Measurements from ENCODE around the gene RANBP17. TPM values are rescaled to one million over a fixed set of nuclear protein-coding genes. Genes with fewer than 3 reads are reported as not detected.

The RANBP17 gene
- total RNA-seq, 2 donors from 2014 or later = not detected

DNA sequence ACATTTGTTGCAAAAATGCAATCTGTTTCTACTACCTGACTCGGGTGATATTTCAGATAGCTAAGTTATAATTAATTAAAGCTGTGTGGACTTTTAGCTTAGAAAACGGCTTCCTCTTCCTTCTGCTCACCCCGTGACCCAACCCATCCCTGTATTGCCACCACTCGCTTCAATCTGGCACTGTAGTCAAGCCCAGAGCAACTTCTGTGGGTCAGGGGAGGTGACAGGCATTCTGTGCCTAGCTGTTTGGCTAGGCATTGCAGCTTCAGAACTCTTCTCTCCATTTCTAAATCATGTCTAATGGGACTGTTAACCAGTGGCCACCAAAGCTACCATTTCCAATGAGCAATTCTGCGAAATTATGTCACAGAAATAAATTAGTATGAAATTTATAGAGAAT, 267.5 kb downstream of the RANBP17 start:
- H3K9me3 Mint-ChIP-seq = no peaks in the 10 kb centered on the region
- no peaks in the 10 kb centered on the region for H3K4me1 Mint-ChIP-seq (ENCODE audit: low read depth)
- H3K4me3 Mint-ChIP-seq = no peak overlapping the region
- H3K27me3 Mint-ChIP-seq (ENCODE audit: low read depth) = no peaks in the 10 kb centered on the region
- no peak for ATAC-seq (replicated peaks in 1 of 2)
- peaks cover 0 to 2% of the 10 kb centered on the region in 2 donors for H3K36me3 Mint-ChIP-seq (ENCODE audit: insufficient read depth in 2 of 2)
- no peak for DNase-seq
- no peak overlapping the region for H3K27ac Mint-ChIP-seq

GRCh38 chr5:171131497-171131896, 269.7 kb downstream of the RANBP17 start:
- Mint-ChIP-seq H3K36me3 (ENCODE audit: insufficient read depth in 2 of 2) (no peaks in the 10 kb centered on the region), H3K4me3 (no peak overlapping the region)
- no peak for ATAC-seq (replicated peaks in 1 of 2)

GRCh38 chr5:171137768-171138525, 276.1 kb downstream of the RANBP17 start:
- H3K9me3 Mint-ChIP-seq = no peaks in the 10 kb centered on the region
- no peaks in the 10 kb centered on the region for H3K27me3 Mint-ChIP-seq (ENCODE audit: low read depth)
- H3K36me3 Mint-ChIP-seq (ENCODE audit: insufficient read depth in 2 of 2) = no peaks in the 10 kb centered on the region
- ATAC-seq (replicated peaks in 1 of 2) = no peak
- H3K4me1 Mint-ChIP-seq (ENCODE audit: low read depth) = no peaks in the 10 kb centered on the region
- H3K4me3 Mint-ChIP-seq = no peak overlapping the region
- DNase-seq = no peak
- no peak overlapping the region for H3K27ac Mint-ChIP-seq

More at GRCh38 chr5:171131497-171131896, 269.7 kb downstream of the RANBP17 start:
- Mint-ChIP-seq H3K27me3 (ENCODE audit: low read depth) (no peaks in the 10 kb centered on the region), H3K27ac (no peak overlapping the region), H3K9me3 (no peaks in the 10 kb centered on the region), H3K4me1 (ENCODE audit: low read depth) (no peaks in the 10 kb centered on the region)
- DNase-seq = no peak

GRCh38 chr5:171139227-171139626, 277.4 kb downstream of the RANBP17 start:
- Mint-ChIP-seq H3K4me3 (no peak overlapping the region), H3K36me3 (ENCODE audit: insufficient read depth in 2 of 2) (no peaks in the 10 kb centered on the region), H3K9me3 (no peaks in the 10 kb centered on the region), H3K27me3 (ENCODE audit: low read depth) (no peaks in the 10 kb centered on the region), H3K27ac (no peak overlapping the region), H3K4me1 (ENCODE audit: low read depth) (no peaks in the 10 kb centered on the region)
- DNase-seq = no peak
- no peak for ATAC-seq (replicated peaks in 1 of 2)

- no peak overlapping the region for H3K4me3 Mint-ChIP-seq
- H3K4me1 Mint-ChIP-seq (ENCODE audit: low read depth) = no peaks in the 10 kb centered on the region
- DNase-seq (no peak), ATAC-seq (replicated peaks in 1 of 2) (no peak)
- H3K27me3 Mint-ChIP-seq (ENCODE audit: low read depth) = no peaks in the 10 kb centered on the region
- no peak overlapping the region for H3K27ac Mint-ChIP-seq
- H3K36me3 Mint-ChIP-seq (ENCODE audit: insufficient read depth in 2 of 2) = no peaks in the 10 kb centered on the region
- no peaks in the 10 kb centered on the region for H3K9me3 Mint-ChIP-seq
These were observed 280.8 kb downstream of the RANBP17 start for GRCh38 chr5:171142617-171143016.

GRCh38 chr5:171143171-171143570, 281.4 kb downstream of the RANBP17 start:
- no peaks in the 10 kb centered on the region for H3K27me3 Mint-ChIP-seq (ENCODE audit: low read depth)

DNA sequence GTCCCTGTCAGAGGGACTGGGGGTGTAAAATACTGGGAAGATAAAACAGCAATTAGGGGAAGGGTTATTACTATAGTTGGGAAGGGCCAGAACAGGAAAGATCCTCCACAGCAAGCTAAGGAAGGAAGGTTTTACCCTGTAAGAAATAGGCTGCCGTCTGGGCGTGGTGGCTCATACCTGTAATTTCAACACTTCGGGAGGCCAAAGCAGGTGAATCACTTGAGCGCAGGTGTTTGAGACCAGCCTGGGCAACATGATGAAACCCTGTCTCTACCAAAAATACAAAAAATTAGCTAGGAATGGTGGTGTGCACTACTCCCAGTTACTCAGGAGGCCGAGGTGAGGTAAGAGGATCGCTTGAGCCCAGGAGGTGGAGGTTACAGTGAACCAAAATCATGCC, 282.1 kb downstream of the RANBP17 start:
- Mint-ChIP-seq H3K36me3 (ENCODE audit: insufficient read depth in 2 of 2) (no peaks in the 10 kb centered on the region), H3K9me3 (no peaks in the 10 kb centered on the region), H3K4me1 (ENCODE audit: low read depth) (no peaks in the 10 kb centered on the region), H3K27me3 (ENCODE audit: low read depth) (no peaks in the 10 kb centered on the region), H3K4me3 (no peak overlapping the region), H3K27ac (no peak overlapping the region)
- DNase-seq (no peak), ATAC-seq (replicated peaks in 1 of 2) (no peak)

More at GRCh38 chr5:171143171-171143570, 281.4 kb downstream of the RANBP17 start:
- no peaks in the 10 kb centered on the region for H3K9me3 Mint-ChIP-seq
- no peaks in the 10 kb centered on the region for H3K36me3 Mint-ChIP-seq (ENCODE audit: insufficient read depth in 2 of 2)
- no peak for ATAC-seq (replicated peaks in 1 of 2)
- no peaks in the 10 kb centered on the region for H3K4me1 Mint-ChIP-seq (ENCODE audit: low read depth)
- DNase-seq = no peak
- H3K4me3 Mint-ChIP-seq = no peak overlapping the region
- H3K27ac Mint-ChIP-seq = no peak overlapping the region

DNA sequence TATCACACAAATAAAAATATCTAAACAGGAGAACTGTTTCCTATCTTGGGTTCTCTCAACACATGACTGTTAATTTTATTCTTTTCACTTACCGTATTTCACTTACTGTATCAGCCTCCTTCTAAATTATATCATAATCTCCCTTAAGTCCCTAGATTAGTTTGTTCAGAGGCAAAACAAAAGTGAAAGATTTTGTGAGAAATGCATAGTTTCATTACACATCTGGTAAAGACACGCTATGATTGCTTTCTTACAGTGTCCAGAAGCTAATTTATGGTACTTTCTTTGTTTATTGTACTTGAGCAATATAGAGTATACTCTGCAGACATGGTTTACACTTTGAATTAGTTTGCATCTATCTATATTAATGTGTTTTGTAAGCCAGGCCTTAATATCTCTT, 287.5 kb downstream of the RANBP17 start:
- H3K4me3 Mint-ChIP-seq = no peak overlapping the region

DNA sequence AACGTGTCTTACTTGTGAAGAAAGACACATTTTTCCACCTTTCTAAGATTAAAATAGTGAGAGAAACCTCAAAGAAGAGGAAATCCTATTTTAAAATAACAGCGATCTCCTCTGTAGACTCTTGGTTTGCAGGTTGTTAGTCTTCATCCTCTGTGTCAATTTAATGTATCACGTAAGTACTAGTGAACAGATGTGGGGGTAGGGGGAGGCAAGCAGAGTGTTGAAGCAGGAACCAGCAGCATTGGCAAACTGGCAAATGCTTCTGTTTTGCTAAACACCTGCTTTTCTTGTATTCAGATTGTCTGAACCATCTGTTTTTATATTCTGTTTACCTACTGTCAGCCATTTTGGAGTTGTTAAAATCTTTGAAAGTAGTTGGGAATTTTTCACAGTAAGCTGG, 288.0 kb downstream of the RANBP17 start:
- no peak for ATAC-seq (replicated peaks in 1 of 2)

More for the DNA sequence above, 287.5 kb downstream of the RANBP17 start:
- Mint-ChIP-seq H3K9me3 (no peaks in the 10 kb centered on the region), H3K36me3 (ENCODE audit: insufficient read depth in 2 of 2) (no peaks in the 10 kb centered on the region), H3K27me3 (ENCODE audit: low read depth) (no peaks in the 10 kb centered on the region), H3K4me1 (ENCODE audit: low read depth) (no peaks in the 10 kb centered on the region), H3K27ac (no peak overlapping the region)
- ATAC-seq (replicated peaks in 1 of 2) (no peak), DNase-seq (no peak)

DNA sequence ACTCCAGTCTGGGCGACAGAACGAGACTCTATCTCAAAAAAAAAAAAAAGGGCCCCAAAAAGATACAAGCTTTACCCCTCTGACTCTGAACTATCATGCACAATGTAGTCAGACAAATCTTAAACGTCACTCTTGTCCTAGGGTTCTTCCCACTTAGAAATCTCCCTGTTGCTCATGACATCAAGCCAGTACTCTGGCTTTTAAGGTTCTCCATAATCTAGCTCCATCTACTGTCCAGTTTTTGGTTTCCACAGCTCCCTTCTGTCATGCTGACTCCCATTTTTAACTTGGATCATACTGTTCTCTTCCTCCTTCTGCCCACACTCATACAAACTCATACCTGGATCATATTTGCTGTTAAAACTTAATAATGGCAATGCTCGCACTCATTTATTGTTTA, 290.6 kb downstream of the RANBP17 start:
- H3K9me3 Mint-ChIP-seq = no peaks in the 10 kb centered on the region
- ATAC-seq (replicated peaks in 1 of 2) (no peak), DNase-seq (no peak)
- no peaks in the 10 kb centered on the region for H3K36me3 Mint-ChIP-seq (ENCODE audit: insufficient read depth in 2 of 2)
- H3K4me3 Mint-ChIP-seq = no peak overlapping the region
- no peaks in the 10 kb centered on the region for H3K27me3 Mint-ChIP-seq (ENCODE audit: low read depth)
- no peaks in the 10 kb centered on the region for H3K4me1 Mint-ChIP-seq (ENCODE audit: low read depth)
- H3K27ac Mint-ChIP-seq = no peak overlapping the region

More for the DNA sequence above, 288.0 kb downstream of the RANBP17 start:
- no peaks in the 10 kb centered on the region for H3K9me3 Mint-ChIP-seq
- H3K4me1 Mint-ChIP-seq (ENCODE audit: low read depth) = no peaks in the 10 kb centered on the region
- no peak overlapping the region for H3K27ac Mint-ChIP-seq
- H3K36me3 Mint-ChIP-seq (ENCODE audit: insufficient read depth in 2 of 2) = no peaks in the 10 kb centered on the region
- DNase-seq = no peak
- no peak overlapping the region for H3K4me3 Mint-ChIP-seq
- H3K27me3 Mint-ChIP-seq (ENCODE audit: low read depth) = no peaks in the 10 kb centered on the region

DNA sequence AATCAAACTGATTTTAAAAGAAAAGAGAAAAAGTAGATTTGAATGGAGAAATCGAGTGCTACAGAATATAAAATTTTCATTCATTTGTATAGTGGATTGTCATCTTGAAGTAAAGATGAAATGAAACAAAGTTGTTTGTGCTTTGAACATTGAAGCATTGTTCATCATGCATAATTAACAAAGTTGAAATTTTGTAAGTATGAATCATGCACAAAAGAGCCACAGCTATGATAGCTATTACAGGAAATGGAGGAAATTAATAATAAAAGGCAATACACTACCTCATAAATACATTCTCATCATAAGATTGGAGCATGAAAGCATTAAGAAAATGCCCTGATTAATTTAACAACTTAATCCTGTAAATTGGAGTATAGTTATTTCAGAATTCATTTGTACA, 293.8 kb downstream of the RANBP17 start:
- Mint-ChIP-seq H3K36me3 (ENCODE audit: insufficient read depth in 2 of 2) (no peaks in the 10 kb centered on the region), H3K27ac (no peak overlapping the region)
- ATAC-seq (replicated peaks in 1 of 2) = no peak

GRCh38 chr5:171157276-171157675, 295.5 kb downstream of the RANBP17 start:
- Mint-ChIP-seq H3K9me3 (no peaks in the 10 kb centered on the region), H3K4me3 (no peak overlapping the region), H3K36me3 (ENCODE audit: insufficient read depth in 2 of 2) (no peaks in the 10 kb centered on the region), H3K27me3 (ENCODE audit: low read depth) (no peaks in the 10 kb centered on the region), H3K27ac (no peak overlapping the region), H3K4me1 (ENCODE audit: low read depth) (no peaks in the 10 kb centered on the region)
- DNase-seq = no peak
- ATAC-seq (replicated peaks in 1 of 2) = no peak

More for the DNA sequence above, 293.8 kb downstream of the RANBP17 start:
- H3K4me1 Mint-ChIP-seq (ENCODE audit: low read depth) = no peaks in the 10 kb centered on the region
- no peaks in the 10 kb centered on the region for H3K9me3 Mint-ChIP-seq
- DNase-seq = no peak
- H3K4me3 Mint-ChIP-seq = no peak overlapping the region
- H3K27me3 Mint-ChIP-seq (ENCODE audit: low read depth) = no peaks in the 10 kb centered on the region

DNA sequence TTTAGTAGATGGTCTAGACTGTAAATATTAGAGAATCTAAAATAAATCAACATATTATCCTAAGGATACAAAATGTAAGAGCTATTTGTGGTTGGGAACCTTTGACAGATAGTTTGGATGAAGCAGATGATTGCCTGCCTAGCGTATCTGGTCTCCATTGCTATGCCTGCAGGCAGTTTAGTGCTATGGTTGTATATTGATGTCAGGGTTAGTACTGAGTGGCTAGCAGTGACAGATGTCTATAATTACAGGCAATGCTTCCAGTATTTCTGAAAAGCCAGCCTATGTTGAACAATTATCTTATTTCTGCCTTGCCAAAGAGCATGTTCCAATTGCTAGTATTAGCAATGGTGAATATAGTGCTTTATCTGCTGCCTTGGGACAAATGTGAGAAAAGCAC, 296.0 kb downstream of the RANBP17 start:
- Mint-ChIP-seq H3K4me1 (ENCODE audit: low read depth) (no peaks in the 10 kb centered on the region), H3K27ac (no peak overlapping the region), H3K27me3 (ENCODE audit: low read depth) (no peaks in the 10 kb centered on the region), H3K4me3 (no peak overlapping the region), H3K36me3 (ENCODE audit: insufficient read depth in 2 of 2) (no peaks in the 10 kb centered on the region), H3K9me3 (no peaks in the 10 kb centered on the region)
- ATAC-seq (replicated peaks in 1 of 2) (no peak), DNase-seq (no peak)

- ATAC-seq (replicated peaks in 1 of 2) (no peak), DNase-seq (no peak)
- H3K4me3 Mint-ChIP-seq = no peak overlapping the region
- H3K9me3 Mint-ChIP-seq = no peaks in the 10 kb centered on the region
- H3K4me1 Mint-ChIP-seq (ENCODE audit: low read depth) = no peaks in the 10 kb centered on the region
- H3K36me3 Mint-ChIP-seq (ENCODE audit: insufficient read depth in 2 of 2) = no peaks in the 10 kb centered on the region
- H3K27ac Mint-ChIP-seq = no peak overlapping the region
- H3K27me3 Mint-ChIP-seq (ENCODE audit: low read depth) = no peaks in the 10 kb centered on the region
These were observed 296.8 kb downstream of the RANBP17 start for GRCh38 chr5:171158581-171158980.

All from activated T-cell treated with anti-CD3 and anti-CD28 coated beads, Interleukin-2, amount 50 U/mL, for 72 hours (primary cell).